Measurements from ENCODE around the gene ANO1.

- TF ChIP-seq CTCF (IDR thresholded peaks at IDR 0.05; ENCODE audit: low read depth, low read length, poor library complexity, severe bottlenecking) (no peak), EZH2phosphoT487 (IDR thresholded peaks at IDR 0.05; ENCODE audit: borderline replicate concordance, low read length) (no peak)
Observed at GRCh38 chr11:70070706-70071105, 7.4 kb upstream of the ANO1 start.
